ENCODE results near the gene ZRANB3. TPM values are rescaled to one million over a fixed set of nuclear protein-coding genes. Genes with fewer than 3 reads are reported as not detected.

The ZRANB3 gene
- total and polyA plus RNA-seq, 10 donors: 2.2 to 11.1 (median 6.9) TPM

GRCh38 chr2:135140606-135141005 lies 390.4 kb downstream of the ZRANB3 start:
- TF ChIP-seq CTCF (IDR thresholded peaks at IDR 0.05 in 8 of 11, conservative IDR thresholded peaks at IDR 0.05 in 3 of 11) (no peak), POLR2AphosphoS5 (IDR thresholded peaks at IDR 0.05) (no peak), POLR2A (IDR thresholded peaks at IDR 0.05) (no peak)
- Histone ChIP-seq H3K27me3 (replicated peaks in 1 of 7) (no peaks in the 10 kb centered on the region), H3K4me3 (no peak overlapping the region), H3K4me1 (no peaks in the 10 kb centered on the region), H3K9me3 (peaks cover 0 to 40% (median 33%) of the 10 kb centered on the region in 8 donors), H3K27ac (no peak overlapping the region), H3K36me3 (peaks cover 5 to 95% (median 60%) of the 10 kb centered on the region in 6 donors)
- intact Hi-C loops (cut with DNase I; ENCODE audit: low total_unique reads): no loop called here
- DNase-seq: no peak

DNA sequence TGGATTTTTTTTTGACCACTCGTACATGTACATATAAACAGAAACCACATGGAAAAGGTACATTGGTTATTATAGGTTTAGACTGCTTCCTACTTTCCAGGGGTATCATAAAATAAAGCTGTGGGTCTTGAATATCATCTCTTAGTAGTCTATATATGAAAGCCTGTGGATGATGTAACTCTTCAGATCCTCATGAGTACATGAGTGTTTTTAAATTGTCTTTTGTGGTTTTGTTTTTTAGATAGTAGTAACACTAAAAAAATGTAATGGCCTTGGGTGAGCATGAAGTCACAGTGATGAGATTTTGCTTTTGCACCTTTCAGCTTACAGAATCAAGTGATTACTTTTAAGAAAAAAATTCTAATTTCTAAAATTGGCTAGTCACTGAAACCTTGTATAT lies 398.7 kb downstream of the ZRANB3 start:
- 85 to 98% (median 91%) methylated on average over 1 of the region's 1 CpG for WGBS, 5 donors
- intact Hi-C loops (cut with DNase I; ENCODE audit: low total_unique reads): no loop called here
- Histone ChIP-seq H3K27me3 (replicated peaks in 1 of 7) (no peaks in the 10 kb centered on the region), H3K9me3 (no peaks in the 10 kb centered on the region), H3K4me1 (no peaks in the 10 kb centered on the region), H3K36me3 (peaks cover 2 to 100% (median 77%) of the 10 kb centered on the region in 6 donors), H3K4me3 (no peak overlapping the region), H3K27ac (no peak overlapping the region)
- no peak for TF ChIP-seq POLR2A (IDR thresholded peaks at IDR 0.05)
- no peak for DNase-seq

GRCh38 chr2:135130751-135131150 lies 400.3 kb downstream of the ZRANB3 start:
- Histone ChIP-seq H3K36me3 (peaks cover 2 to 100% (median 76%) of the 10 kb centered on the region in 6 donors), H3K27ac (no peak overlapping the region), H3K9me3 (no peaks in the 10 kb centered on the region), H3K4me1 (no peaks in the 10 kb centered on the region), H3K27me3 (replicated peaks in 1 of 7) (no peaks in the 10 kb centered on the region), H3K4me3 (no peak overlapping the region)
- 91 to 96% (median 96%) methylated on average over 2 of the region's 2 CpGs for WGBS, 5 donors
- intact Hi-C loops (cut with DNase I; ENCODE audit: low total_unique reads): no loop called here
- TF ChIP-seq POLR2AphosphoS5 (IDR thresholded peaks at IDR 0.05) (no peak), CTCF (IDR thresholded peaks at IDR 0.05 in 8 of 11, conservative IDR thresholded peaks at IDR 0.05 in 3 of 11) (no peak), POLR2A (IDR thresholded peaks at IDR 0.05) (no peak)
- no peak for DNase-seq

- DNase-seq: no peak
- Histone ChIP-seq H3K36me3 (peaks cover 2 to 99% (median 60%) of the 10 kb centered on the region in 6 donors), H3K27me3 (replicated peaks in 1 of 7) (no peaks in the 10 kb centered on the region), H3K4me1 (no peaks in the 10 kb centered on the region), H3K4me3 (no peak overlapping the region), H3K9me3 (no peaks in the 10 kb centered on the region), H3K27ac (no peak overlapping the region)
- TF ChIP-seq POLR2A (IDR thresholded peaks at IDR 0.05) (no peak), POLR2AphosphoS5 (IDR thresholded peaks at IDR 0.05) (no peak), CTCF (IDR thresholded peaks at IDR 0.05 in 8 of 11, conservative IDR thresholded peaks at IDR 0.05 in 3 of 11) (no peak)
- WGBS, 5 donors: 94 to 100% (median 95%) methylated on average over 2 of the region's 2 CpGs
- intact Hi-C loops (cut with DNase I; ENCODE audit: low total_unique reads): no loop called here
Measured at GRCh38 chr2:135125940-135126339, 405.1 kb downstream of the ZRANB3 start.

Measured in spleen (tissue), 11 donors.